Spleen (tissue), 11 donors: Measurements from ENCODE around the gene TRPM2. TPM values are rescaled to one million over a fixed set of nuclear protein-coding genes. Genes with fewer than 3 reads are reported as not detected.
A peak's percentile ranks its signal among the peaks of the same experiment; 100 is the strongest.

ENCODE experiments used
- DNase-seq: peaks from one replicate; pipeline ENCODE4 v3.0.0-alpha.2; 2020
- H3K27ac ChIP-seq, 8 donors: fragments of 200-600 bp; sonication (generic) in 7 of 8; 1 replicate in 4 of 8; 2 replicates in 4 of 8; pipeline versions ENCODE4 v1.5.0 to v1.8.0; 2016 to 2021; ENCODE audit warnings: inconsistent platforms in 4 of 8, mild to moderate bottlenecking in 4 of 8, moderate library complexity in 1 of 8
- H3K27me3 ChIP-seq, 7 donors: fragments of 200-600 bp; sonication (generic) in 6 of 7; replicated peaks in 1 of 7; 1 replicate in 4 of 7; 2 replicates in 3 of 7; pipeline versions ENCODE4 v1.5.0 to v1.8.0; 2016 to 2021; ENCODE audit warnings: inconsistent platforms in 3 of 7, mild to moderate bottlenecking in 1 of 7
- H3K36me3 ChIP-seq, 6 donors: fragments of 200-600 bp; sonication (generic) in 5 of 6; 1 replicate in 4 of 6; 2 replicates in 2 of 6; pipeline versions ENCODE4 v1.5.0 to v1.8.0; 2016 to 2021; ENCODE audit warnings: inconsistent platforms in 2 of 6
- H3K4me1 ChIP-seq, 6 donors: fragments of 200-600 bp; sonication (generic) in 5 of 6; 1 replicate in 3 of 6; 2 replicates in 3 of 6; pipeline versions ENCODE4 v1.5.0 to v1.8.0; 2016 to 2021; ENCODE audit warnings: inconsistent platforms in 3 of 6
- H3K4me3 ChIP-seq, 8 donors: fragments of 200-600 bp; sonication (generic) in 7 of 8; 1 replicate in 4 of 8; 2 replicates in 4 of 8; pipeline versions ENCODE4 v1.5.0 to v1.8.0; 2016 to 2021; ENCODE audit warnings: inconsistent platforms in 4 of 8, mild to moderate bottlenecking in 4 of 8, moderate library complexity in 2 of 8
- H3K9me3 ChIP-seq, 8 donors: fragments of 200-600 bp; sonication (generic) in 7 of 8; 1 replicate in 4 of 8; 2 replicates in 4 of 8; pipeline versions ENCODE4 v1.5.0 to v1.8.0; 2016 to 2021; ENCODE audit warnings: inconsistent platforms in 4 of 8
- POLR2A ChIP-seq, 3 donors: fragments of 450-650 bp; IDR thresholded peaks; one replicate each; pipeline ENCODE4 v1.5.1; 2017; ENCODE audit warnings: antibody characterized with exemption in 3 of 3, mild to moderate bottlenecking in 1 of 3
- POLR2AphosphoS5 ChIP-seq, 3 donors: sonication (generic); formaldehyde crosslinking; IDR thresholded peaks; one replicate each; pipeline ENCODE4 v1.5.1; 2017; ENCODE audit warnings: antibody characterized with exemption in 3 of 3
- WGBS, 5 donors: extraction: QIAGEN DNeasy Blood & Tissue Kit in 3 of 5; methylation state at CpG; one replicate each; pipeline versions ENCODE4 v1.1.5 to v1.1.7; 2013 to 2018; 5-methylcytosine and 5-hydroxymethylcytosine counted together
- intact Hi-C: fragments of 100-400 bp; cut with DNase I; formaldehyde crosslinking; loops from one replicate; pipeline ENCODE4 v1.15.0; 2023; ENCODE audit warnings: low total_unique reads
- polyA plus RNA-seq, 3 donors: library from polyadenylated mRNA; stranded (reverse); fragments of 200-250 nt; gene quantifications; one replicate each; pipeline ENCODE4 v1.2.1, GENCODE V29; 2013
- total RNA-seq, 7 donors: library from RNA; depleted of rRNA in 3 of 7; stranded (reverse); fragments of >200 nt in 3 of 7; fragmentation: NEBNext Ultra II Directional in 4 of 7; extraction: Animal tissue kit (Norgen Biotek cat#: 25700) in 4 of 7; gene quantifications; one replicate each; pipeline versions ENCODE4 v1.1.0 to v1.2.1, GENCODE V29; 2016 to 2021
- TF ChIP-seq, protein P1 (sequence below), 11 experiments: fragments of 200-600 bp in 7 of 11; fragments of 450-650 bp in 4 of 11; sonication (generic) in 4 of 11; IDR thresholded peaks in 8 of 11; conservative IDR thresholded peaks in 3 of 11; 1 replicate in 7 of 11; 2 replicates in 4 of 11; pipeline versions ENCODE4 v1.4.0 to v1.8.0; 2016 to 2021; ENCODE audit warnings: antibody characterized with exemption in 11 of 11, inconsistent platforms in 4 of 11, mild to moderate bottlenecking in 1 of 11
- donor health status: healthy with polysubstance abuse.
- donor health status: DM: no; HTN: no; CAD: no; lungs with moderate emphysema.
- donor health status: DM: no; HTN: no; CAD: no.
- donor health status: Bipolar disorder and iron deficiency.
- donor health status: healthy.
- donor health status: DM: no; HTN: no; CAD: no.
- donor health status: DM: yes; HTN: yes; CAD: no.

TRPM2 gene
- total and polyA plus RNA-seq, 10 donors = 10.4 to 44.1 (median 23.3) TPM

- Histone ChIP-seq H3K9me3 (no peaks in the 10 kb centered on the region), H3K4me3 (peak overlapping the region in 2 of 8 donors; percentile 22 to 41), H3K27me3 (peaks cover 0 to 5% (median 0%) of the 10 kb centered on the region in 7 donors), H3K27ac (peak overlapping the region in 7 of 8 donors; percentile 51 to 84 (median 68)), H3K4me1 (peaks cover 3 to 36% (median 16%) of the 10 kb centered on the region in 6 donors), H3K36me3 (peaks cover 0 to 66% (median 3%) of the 10 kb centered on the region in 6 donors)
- intact Hi-C loops = no loop called here
- WGBS, 5 donors = 32 to 59% (median 55%) methylated on average over 19 to 29 of the region's 29 CpGs
- TF ChIP-seq POLR2A (IDR thresholded peaks at IDR 0.05) (no peak), POLR2AphosphoS5 (IDR thresholded peaks at IDR 0.05) (peak; percentile 40 to 71 (median 51))
- peak; percentile 84 for DNase-seq
Observed at GRCh38 chr21:44370027-44370735, 16.8 kb downstream of the TRPM2 start.

DNA sequence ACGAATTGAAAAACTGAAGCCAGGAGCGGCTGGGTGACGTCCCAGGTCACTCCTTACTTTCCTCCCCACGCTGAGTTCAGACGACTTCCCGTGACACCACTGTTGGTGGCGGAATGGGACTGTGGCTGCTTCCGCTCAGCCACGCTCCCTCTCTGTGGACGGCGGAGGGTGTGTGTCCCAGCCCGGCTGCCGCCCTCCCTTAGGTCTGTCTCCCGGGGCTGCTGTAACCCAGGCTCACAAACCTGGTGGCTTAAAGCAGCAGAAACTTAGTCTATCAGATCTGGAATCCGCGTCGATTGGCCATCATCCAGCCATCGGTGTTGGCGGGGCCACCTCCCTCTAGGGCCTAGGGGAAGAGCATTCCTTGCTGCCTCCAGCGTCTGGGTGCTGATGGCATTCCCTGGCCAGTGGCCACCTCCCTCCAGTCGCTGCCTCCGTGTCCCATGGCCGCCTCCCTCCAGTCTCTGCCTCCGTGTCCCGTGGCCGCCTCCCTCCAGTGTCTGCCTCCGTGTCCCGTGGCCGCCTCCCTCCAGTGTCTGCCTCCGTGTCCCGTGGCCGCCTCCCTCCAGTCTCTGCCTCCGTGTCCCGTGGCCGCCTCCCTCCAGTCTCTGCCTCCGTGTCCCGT, 17.5 kb downstream of the TRPM2 start:
- TF ChIP-seq, protein P1, sequence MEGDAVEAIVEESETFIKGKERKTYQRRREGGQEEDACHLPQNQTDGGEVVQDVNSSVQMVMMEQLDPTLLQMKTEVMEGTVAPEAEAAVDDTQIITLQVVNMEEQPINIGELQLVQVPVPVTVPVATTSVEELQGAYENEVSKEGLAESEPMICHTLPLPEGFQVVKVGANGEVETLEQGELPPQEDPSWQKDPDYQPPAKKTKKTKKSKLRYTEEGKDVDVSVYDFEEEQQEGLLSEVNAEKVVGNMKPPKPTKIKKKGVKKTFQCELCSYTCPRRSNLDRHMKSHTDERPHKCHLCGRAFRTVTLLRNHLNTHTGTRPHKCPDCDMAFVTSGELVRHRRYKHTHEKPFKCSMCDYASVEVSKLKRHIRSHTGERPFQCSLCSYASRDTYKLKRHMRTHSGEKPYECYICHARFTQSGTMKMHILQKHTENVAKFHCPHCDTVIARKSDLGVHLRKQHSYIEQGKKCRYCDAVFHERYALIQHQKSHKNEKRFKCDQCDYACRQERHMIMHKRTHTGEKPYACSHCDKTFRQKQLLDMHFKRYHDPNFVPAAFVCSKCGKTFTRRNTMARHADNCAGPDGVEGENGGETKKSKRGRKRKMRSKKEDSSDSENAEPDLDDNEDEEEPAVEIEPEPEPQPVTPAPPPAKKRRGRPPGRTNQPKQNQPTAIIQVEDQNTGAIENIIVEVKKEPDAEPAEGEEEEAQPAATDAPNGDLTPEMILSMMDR (IDR thresholded peaks at IDR 0.05 in 8 of 11, conservative IDR thresholded peaks at IDR 0.05 in 3 of 11) = no peak
- peak in 1 of 3 donors; percentile 35 for TF ChIP-seq POLR2AphosphoS5 (IDR thresholded peaks at IDR 0.05)
- Histone ChIP-seq H3K9me3 (no peaks in the 10 kb centered on the region), H3K27ac (peak overlapping the region in 7 of 8 donors; percentile 51 to 84 (median 68)), H3K4me1 (peaks cover 4 to 44% (median 24%) of the 10 kb centered on the region in 6 donors), H3K36me3 (peaks cover 0 to 63% (median 3%) of the 10 kb centered on the region in 6 donors), H3K4me3 (peak overlapping the region in 1 of 8 donors; percentile 41), H3K27me3 (peaks cover 0 to 5% (median 0%) of the 10 kb centered on the region in 7 donors)
- peak; percentile 75 for DNase-seq
- intact Hi-C loops = no loop called here
- 89 to 95% (median 92%) methylated on average over 33 to 37 of the region's 37 CpGs for WGBS, 5 donors

DNA sequence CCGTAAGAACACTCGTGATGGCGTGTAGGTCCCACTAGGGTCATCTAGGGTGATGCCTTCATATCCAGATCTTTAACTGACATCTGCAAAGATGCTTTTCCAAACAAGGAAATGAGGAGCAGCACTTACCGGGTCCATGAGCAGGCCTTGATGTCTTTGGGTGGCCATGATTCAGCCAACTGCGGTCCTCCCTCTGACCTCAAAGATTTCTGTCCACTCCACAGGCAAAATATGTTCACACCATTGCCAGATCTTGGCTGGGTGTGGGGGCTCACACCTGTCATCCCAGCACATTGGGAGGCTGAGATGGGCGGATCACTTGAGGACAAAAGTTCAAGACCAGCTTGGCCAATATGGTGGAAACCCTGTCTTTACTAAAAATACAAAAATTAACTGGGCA, 18.2 kb downstream of the TRPM2 start:
- Histone ChIP-seq H3K4me3 (no peak overlapping the region), H3K36me3 (peaks cover 0 to 62% (median 3%) of the 10 kb centered on the region in 6 donors), H3K27me3 (peaks cover 0 to 5% (median 0%) of the 10 kb centered on the region in 7 donors), H3K9me3 (no peaks in the 10 kb centered on the region), H3K27ac (no peak overlapping the region), H3K4me1 (peaks cover 4 to 51% (median 29%) of the 10 kb centered on the region in 6 donors)
- 92 to 97% (median 94%) methylated on average over 6 of the region's 6 CpGs for WGBS, 5 donors
- TF ChIP-seq POLR2A (IDR thresholded peaks at IDR 0.05) (no peak), POLR2AphosphoS5 (IDR thresholded peaks at IDR 0.05) (no peak)
- TF ChIP-seq, protein P1 (IDR thresholded peaks at IDR 0.05 in 8 of 11, conservative IDR thresholded peaks at IDR 0.05 in 3 of 11) = no peak
- intact Hi-C loops = no loop called here
- DNase-seq = no peak

DNA sequence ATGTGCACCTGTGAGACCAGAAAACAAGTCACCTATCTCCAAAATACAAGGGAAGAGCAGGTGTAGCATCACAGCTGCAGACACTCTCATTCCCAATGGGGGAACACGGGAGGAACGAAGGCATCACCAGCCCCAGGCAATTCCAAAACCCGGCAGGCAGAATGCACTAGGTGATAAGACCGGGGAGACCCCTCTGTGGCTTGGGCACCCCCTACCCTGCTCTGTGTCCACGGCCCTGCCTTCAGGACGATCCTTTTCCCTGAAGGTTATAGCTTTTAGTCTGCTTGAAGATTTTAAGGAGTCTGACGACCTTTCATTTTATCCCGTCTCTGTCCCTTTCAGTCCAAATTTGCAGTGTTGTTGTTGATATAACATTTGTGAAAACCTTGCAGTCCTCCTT, 19.2 kb downstream of the TRPM2 start:
- no peak for DNase-seq
- Histone ChIP-seq H3K4me3 (no peak overlapping the region), H3K27ac (no peak overlapping the region), H3K4me1 (peaks cover 4 to 61% (median 33%) of the 10 kb centered on the region in 6 donors), H3K36me3 (peaks cover 0 to 60% (median 1%) of the 10 kb centered on the region in 6 donors), H3K9me3 (no peaks in the 10 kb centered on the region), H3K27me3 (peaks cover 0 to 5% (median 0%) of the 10 kb centered on the region in 7 donors)
- TF ChIP-seq, protein P1 (IDR thresholded peaks at IDR 0.05 in 8 of 11, conservative IDR thresholded peaks at IDR 0.05 in 3 of 11) = no peak
- TF ChIP-seq POLR2A (IDR thresholded peaks at IDR 0.05) = no peak
- TF ChIP-seq POLR2AphosphoS5 (IDR thresholded peaks at IDR 0.05) = no peak
- intact Hi-C loops = no loop called here
- WGBS, 5 donors = 80 to 89% (median 87%) methylated on average over 8 of the region's 8 CpGs
